Motor neuron (in vitro differentiated cells): Measurements from ENCODE around the gene FBXO31. TPM values are rescaled to one million over a fixed set of nuclear protein-coding genes. Genes with fewer than 3 reads are reported as not detected.

Source experiments
- ATAC-seq, 8 experiments: fragments of 200-7000 bp; cut with Tn5 transposase; replicated peaks in 6 of 8; 2 replicates each; pipeline ENCODE4 v1.8.0; 2021; ENCODE audit warnings: mild to moderate bottlenecking in 8 of 8, moderate library complexity in 8 of 8
- H3K27ac ChIP-seq, 2 donors: fragments of 250-450 bp; sonication (Bioruptor Pico); 2 replicates each; pipeline ENCODE4 v1.9.0; 2021; ENCODE audit warnings: antibody characterized with exemption in 2 of 2, mild to moderate bottlenecking in 2 of 2, moderate library complexity in 1 of 2
- H3K4me1 ChIP-seq, 2 donors: fragments of 250-450 bp; sonication (Bioruptor Pico); replicated peaks in 1 of 2; 2 replicates each; pipeline ENCODE4 v1.6.1; 2021; ENCODE audit warnings: antibody characterized with exemption in 2 of 2, mild to moderate bottlenecking in 2 of 2, moderate library complexity in 1 of 2
- H3K4me3 ChIP-seq, 5 donors: fragments of 250-450 bp; sonication (Bioruptor Pico); 2 replicates each; pipeline ENCODE4 v1.9.0; 2021; ENCODE audit warnings: antibody characterized with exemption in 5 of 5, mild to moderate bottlenecking in 5 of 5, moderate library complexity in 4 of 5
- WGBS, 10 experiments: fragments of 450-650 bp; shearing (Covaris generic); methylation state at CpG; one replicate each; pipeline ENCODE4 v1.0.0; 2022; 5-methylcytosine and 5-hydroxymethylcytosine counted together
- in situ Hi-C, 9 experiments: fragments of 400-800 bp; cut with MboI; loops; one replicate each; pipeline ENCODE4 v1.15.0; 2021; ENCODE audit warnings: low sequenced_read_pairs in 9 of 9, low pct_unique_long_range_greater_than_20kb in 2 of 9; ENCODE audit not compliant: unreplicated experiment in 9 of 9
- total RNA-seq, 8 experiments: library from RNA; unstranded; fragments of 300-600 nt; gene quantifications; 2 replicates each; pipeline versions ENCODE4 v1.2.3 to v1.2.4, GENCODE V29; 2022

FBXO31 gene
- total RNA-seq, 8 experiments from 2014 or later: 12.2 to 23.2 (median 18.0) TPM

DNA sequence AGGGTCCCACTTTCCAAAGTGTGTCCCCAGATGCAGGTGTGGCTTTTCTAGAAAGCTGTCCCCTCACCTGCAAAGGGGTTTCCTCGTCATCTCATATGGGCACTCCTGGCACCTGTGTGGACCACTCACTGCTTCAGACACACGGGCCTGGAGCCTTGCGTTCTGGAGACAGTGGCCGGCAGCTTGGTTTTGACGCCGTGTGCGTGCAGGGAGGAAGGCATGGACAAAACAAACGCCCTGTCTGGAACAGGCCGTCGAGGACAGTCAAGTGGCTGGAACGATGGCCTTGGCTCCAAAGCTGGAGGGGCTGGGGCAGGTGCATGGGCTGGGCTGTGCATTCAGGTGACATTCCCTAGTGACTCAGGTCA, 53.3 kb downstream of the FBXO31 start:
- Histone ChIP-seq H3K4me3 (no peak overlapping the region), H3K4me1 (no peaks in the 10 kb centered on the region), H3K27ac (no peak overlapping the region)
- WGBS, 10 experiments: 80 to 93% (median 84%) methylated on average over 1 to 9 of the region's 11 CpGs; no CpG with 5 or more reads in 6 of the 10 experiments
- no peak for ATAC-seq
- in situ Hi-C loops: no loop called here

DNA sequence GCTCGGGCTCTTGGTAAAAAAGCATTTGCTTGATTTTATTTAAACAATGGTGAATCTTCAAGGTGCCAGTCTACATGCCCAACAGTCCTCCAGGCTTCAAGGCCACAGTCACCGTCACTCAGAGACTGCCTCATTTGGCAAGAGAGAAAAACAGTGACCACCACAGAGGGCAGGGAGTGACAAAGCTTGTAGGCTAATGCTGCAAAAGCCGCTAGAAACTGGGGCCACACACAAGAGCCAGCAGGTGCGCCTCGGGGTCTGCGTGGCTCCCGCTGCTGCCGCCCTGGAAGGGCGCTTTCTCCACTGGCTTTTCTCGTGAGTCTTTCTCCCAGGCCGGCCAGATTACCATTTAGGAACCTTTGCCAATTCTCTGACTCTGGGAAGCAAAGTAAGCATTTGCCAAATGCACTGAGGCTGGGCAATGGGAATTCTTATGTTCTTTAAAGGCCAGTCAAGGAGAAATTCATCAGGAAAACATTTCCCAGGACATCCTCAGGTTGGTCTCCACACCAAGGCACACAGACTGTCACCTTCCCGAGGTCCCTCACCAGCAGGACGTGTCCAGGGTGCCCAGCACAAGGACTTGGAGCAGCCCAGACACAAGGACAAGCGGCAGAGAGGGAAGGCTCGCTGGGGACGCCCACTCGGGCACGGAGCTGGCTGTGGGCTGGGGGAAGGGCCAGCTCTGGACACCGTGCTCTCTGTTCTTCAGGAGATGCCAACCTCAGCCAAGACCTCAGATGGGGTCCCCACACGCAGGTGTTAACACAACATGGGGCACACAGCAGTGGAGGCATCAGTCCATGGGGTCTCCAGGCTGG, 53.9 kb downstream of the FBXO31 start:
- Histone ChIP-seq H3K4me3 (no peak overlapping the region), H3K27ac (no peak overlapping the region), H3K4me1 (peaks cover 0 to 3% of the 10 kb centered on the region in 2 donors)
- in situ Hi-C loops: no loop called here
- ATAC-seq: no peak
- WGBS, 10 experiments: 70 to 100% (median 94%) methylated on average over 2 to 13 of the region's 20 CpGs; no CpG with 5 or more reads in 3 of the 10 experiments

DNA sequence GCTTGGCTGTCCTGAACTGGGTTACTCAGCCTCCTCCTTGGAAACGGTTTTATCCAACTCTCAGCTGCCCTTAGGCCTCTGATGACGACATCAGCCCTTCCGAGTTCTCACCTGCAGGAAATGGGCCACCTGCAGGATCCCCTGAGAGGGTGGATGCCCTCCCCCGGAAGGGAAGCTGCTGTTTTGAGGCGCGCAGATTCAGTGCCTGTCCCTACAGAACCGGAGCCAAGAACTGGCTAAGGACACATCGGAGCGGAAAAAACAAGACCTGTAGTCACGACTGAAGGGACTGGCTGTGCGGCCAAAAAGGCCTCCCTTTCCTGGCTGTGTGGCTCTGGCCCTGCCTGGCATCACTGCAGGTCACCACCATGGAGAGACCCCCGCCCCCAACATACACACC, 54.7 kb downstream of the FBXO31 start:
- Histone ChIP-seq H3K4me3 (no peak overlapping the region), H3K27ac (no peak overlapping the region), H3K4me1 (peaks cover 0 to 4% of the 10 kb centered on the region in 2 donors)
- WGBS, 10 experiments: 60 to 100% (median 86%) methylated on average over 1 to 7 of the region's 12 CpGs; no CpG with 5 or more reads in 3 of the 10 experiments
- in situ Hi-C loops: no loop called here
- ATAC-seq: no peak

DNA sequence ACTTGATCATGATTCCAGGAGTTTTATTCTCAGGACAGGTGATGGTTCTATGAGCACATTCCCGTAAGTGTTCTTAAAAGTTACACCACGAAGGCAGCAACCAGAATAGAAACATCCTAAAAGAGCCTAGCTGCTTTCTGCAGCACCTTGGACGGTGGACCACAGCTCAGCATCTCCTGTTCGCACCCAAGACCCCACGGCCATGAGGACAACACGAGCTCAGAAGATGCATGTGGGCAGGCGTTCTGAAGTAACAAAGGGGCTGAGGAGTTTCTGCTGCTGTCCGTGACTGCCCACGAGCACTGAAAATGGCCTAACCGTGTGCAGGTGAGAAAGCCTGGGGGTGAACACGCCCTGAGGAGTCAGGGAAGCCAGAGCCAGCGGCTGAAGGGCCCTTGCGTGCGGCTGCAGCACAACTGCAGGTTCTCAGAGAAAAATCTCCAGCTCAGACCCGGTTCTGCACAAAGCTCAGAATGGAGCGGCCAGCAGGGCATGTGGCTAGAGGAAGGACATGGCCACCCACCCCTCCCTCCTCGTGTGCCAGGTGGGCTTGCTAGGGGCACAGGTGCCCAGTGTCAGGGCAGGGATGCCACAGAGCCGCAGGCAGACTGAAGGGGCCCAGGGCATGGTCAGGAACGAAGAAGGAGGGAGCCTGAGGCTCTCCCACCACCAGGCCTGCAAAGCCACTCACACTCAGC, 55.6 kb downstream of the FBXO31 start:
- peaks cover 0 to 4% of the 10 kb centered on the region in 2 donors for H3K4me1 ChIP-seq
- WGBS, 10 experiments: 40 to 93% (median 84%) methylated on average over 2 to 9 of the region's 19 CpGs; no CpG with 5 or more reads in 3 of the 10 experiments
- no peak for ATAC-seq
- in situ Hi-C loops: no loop called here
- no peak overlapping the region for H3K4me3 ChIP-seq
- no peak overlapping the region for H3K27ac ChIP-seq

DNA sequence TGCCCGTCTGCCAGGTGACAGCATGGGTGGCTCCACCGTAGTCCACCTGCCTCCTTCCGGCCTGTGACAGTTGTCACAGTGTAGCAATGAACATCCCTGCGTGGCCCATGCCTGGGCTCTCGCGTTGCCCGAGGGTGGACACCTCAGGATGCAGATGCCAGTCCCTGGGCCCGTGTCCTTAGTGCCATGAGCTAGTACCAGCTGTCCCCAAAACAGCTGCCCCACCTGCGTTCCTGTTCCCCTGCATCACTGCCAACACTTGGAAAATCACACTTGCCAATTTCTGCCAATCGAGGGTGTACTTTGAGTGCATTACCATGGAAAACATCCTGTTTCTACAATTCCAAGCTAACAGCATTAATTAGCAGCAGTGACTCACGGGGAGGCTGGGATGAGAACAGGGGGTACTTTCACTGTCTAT, 57.4 kb downstream of the FBXO31 start:
- no peak overlapping the region for H3K4me3 ChIP-seq
- peak in 2 of 8 experiments; percentile 27 to 37 for ATAC-seq
- no peak overlapping the region for H3K27ac ChIP-seq
- WGBS, 10 experiments: 18 to 93% (median 82%) methylated on average over 1 to 8 of the region's 11 CpGs; no CpG with 5 or more reads in 2 of the 10 experiments
- peaks cover 0 to 4% of the 10 kb centered on the region in 2 donors for H3K4me1 ChIP-seq
- in situ Hi-C loops: no loop called here

DNA sequence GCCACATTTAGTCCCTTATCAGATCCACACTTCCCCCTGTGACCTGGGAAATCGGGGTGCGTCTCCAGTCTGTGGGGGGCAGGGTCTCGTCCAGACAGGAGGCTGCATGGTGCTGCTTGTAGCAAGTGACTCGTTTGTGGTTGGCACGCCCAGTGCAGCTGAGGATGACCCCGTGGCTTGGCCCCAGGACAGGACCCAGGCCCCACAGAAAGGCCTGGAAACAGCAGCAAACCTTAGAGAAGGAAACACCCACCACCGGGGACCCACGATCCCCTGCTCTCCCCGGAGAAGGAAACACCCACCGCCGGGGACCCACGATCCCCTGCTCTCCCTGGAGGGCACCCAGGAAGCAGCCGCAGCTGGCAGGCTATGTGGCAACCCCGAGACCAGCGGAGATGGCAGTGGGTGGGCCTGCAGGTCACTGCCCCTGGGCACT, 58.1 kb downstream of the FBXO31 start:
- ATAC-seq: peak in 1 of 8 experiments; percentile 13
- in situ Hi-C loops: no loop called here
- no peak overlapping the region for H3K4me3 ChIP-seq
- WGBS, 10 experiments: 53 to 90% (median 70%) methylated on average over 1 to 5 of the region's 15 CpGs; no CpG with 5 or more reads in 5 of the 10 experiments
- no peak overlapping the region for H3K27ac ChIP-seq
- peaks cover 0 to 4% of the 10 kb centered on the region in 2 donors for H3K4me1 ChIP-seq

DNA sequence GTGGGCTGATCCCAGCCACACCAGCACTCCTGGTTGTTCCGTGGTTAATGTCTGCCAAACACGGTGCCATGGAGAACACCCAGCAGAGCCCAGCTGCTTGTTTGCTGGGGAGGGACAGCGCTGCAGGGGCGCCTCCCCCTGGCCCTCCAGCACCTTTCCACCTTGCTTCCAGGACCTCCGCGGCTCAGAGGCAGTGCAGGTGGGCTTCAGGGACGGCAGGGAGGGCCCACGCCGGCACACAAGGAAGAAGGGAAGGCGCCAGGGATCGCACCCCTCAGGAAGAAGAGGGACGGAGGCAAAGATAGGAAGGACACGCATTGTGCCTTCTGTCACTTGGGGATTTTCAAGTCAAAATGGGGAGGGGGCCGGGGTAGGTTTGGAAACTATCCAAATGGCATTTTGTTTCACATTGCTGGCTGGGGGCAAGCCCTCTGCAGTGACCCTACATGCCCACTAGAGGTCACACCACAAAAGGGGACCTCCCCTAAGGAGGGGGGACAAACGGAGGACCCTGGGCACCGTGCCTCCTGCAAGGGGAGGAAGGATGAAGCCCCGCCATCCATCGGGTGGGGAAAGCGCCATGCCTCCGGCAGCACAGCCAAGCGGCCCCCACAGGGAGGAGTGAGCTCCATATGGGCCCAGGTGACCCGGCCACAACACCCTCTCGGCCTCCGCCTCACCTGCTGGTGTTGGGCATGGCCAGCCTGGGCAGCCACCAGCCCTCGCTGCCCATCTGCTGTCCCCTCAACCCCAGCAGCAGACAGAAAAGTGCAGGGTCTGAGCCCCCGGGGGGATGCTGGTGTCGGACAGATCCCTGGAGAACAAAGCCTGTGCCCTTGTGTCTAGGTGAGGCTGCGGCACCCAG, 58.9 kb downstream of the FBXO31 start:
- Histone ChIP-seq H3K4me3 (no peak overlapping the region), H3K27ac (no peak overlapping the region), H3K4me1 (peaks cover 0 to 4% of the 10 kb centered on the region in 2 donors)
- WGBS, 10 experiments: 25 to 83% (median 76%) methylated on average over 2 to 16 of the region's 28 CpGs; no CpG with 5 or more reads in 5 of the 10 experiments
- in situ Hi-C loops: no loop called here
- peak; percentile 42 to 81 (median 61) for ATAC-seq

DNA sequence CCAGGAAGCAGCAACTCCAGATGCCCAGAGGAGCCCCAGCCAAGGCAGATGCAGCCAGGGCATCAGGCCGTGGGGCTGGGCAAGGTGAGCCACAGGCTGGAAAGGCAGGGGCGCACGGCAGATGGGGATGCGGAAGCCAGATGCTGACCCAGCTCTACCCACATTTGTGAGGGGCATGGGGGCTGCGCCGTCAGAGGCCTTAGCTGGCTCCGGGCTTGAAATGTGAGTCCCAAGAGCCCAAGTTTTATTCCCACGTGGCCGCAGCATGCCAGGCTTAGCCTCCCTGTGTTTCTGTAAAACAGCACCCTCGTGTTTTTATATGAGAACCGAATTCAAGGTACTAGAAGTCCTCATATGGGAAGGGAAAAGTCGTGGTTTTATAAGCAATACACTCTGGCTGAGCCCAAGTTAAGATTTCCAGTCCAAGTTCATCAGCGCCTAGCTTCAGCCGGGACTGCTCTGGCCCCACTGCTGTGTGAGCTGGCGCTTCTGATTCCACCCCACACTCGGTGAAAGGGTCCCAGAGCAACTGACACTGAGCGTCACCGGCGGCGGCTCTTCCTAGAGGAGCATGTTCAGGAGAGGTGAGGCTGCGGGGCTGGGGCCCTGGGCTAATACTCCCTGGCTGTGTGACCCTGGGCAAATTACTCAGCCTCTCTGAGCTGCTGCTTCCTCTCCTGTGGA, 59.7 kb downstream of the FBXO31 start:
- Histone ChIP-seq H3K4me1 (peaks cover 0 to 4% of the 10 kb centered on the region in 2 donors), H3K4me3 (no peak overlapping the region), H3K27ac (no peak overlapping the region)
- in situ Hi-C loops: no loop called here
- no peak for ATAC-seq
- WGBS, 10 experiments: 78 to 100% (median 90%) methylated on average over 1 to 9 of the region's 21 CpGs; no CpG with 5 or more reads in 3 of the 10 experiments

DNA sequence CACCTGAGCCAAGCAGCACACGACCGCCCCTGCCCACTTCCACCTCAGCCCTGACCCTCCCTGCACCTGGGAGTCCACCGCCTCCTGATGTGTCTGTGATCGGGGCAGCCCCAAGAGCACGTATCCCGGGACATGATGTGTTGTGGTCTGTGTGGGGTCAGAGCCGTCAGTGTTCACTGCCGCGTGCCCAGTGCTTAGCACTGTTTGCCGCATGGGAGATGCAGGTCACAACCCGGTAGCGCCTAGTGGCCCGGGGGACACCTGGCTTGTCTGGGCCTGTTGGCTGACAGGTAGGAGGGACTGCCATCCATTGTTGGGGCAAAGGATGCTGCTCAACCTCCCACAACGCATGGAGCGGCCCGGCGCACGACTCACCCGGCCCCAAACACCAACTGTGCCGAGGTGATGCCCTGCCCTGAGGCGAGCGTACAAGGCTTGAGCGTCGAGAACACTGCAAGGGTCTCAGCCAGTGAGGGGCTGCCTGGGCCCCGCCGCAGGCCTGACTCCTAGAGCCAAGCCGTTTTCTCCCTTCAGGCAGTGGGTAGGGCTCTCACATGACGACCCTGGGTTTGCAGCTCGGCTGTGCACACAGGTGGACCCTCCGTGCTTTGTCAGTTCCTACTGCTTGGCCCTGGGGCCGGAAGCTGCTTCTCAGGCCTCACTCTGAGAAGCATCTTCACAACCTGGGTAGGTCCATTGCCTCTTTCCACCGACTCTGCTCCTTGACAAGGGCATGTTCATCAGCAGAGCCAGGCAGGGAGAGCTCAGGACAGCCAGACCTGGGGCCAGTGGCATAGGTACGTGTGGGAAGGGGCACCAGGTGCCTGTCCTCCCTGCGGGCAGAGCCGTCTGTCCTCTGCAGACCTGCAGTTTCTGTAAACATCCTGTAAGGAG, 60.5 kb downstream of the FBXO31 start:
- in situ Hi-C loops: no loop called here
- whole genome bisulfite sequencing, 10 experiments: 60 to 100% (median 90%) methylated on average over 2 of the region's 35 CpGs; no CpG with 5 or more reads in 6 of the 10 experiments
- H3K27ac ChIP-seq: no peak overlapping the region
- no peak overlapping the region for H3K4me3 ChIP-seq
- ATAC-seq: peak in 1 of 8 experiments; percentile 2
- peaks cover 0 to 9% of the 10 kb centered on the region in 2 donors for H3K4me1 ChIP-seq

DNA sequence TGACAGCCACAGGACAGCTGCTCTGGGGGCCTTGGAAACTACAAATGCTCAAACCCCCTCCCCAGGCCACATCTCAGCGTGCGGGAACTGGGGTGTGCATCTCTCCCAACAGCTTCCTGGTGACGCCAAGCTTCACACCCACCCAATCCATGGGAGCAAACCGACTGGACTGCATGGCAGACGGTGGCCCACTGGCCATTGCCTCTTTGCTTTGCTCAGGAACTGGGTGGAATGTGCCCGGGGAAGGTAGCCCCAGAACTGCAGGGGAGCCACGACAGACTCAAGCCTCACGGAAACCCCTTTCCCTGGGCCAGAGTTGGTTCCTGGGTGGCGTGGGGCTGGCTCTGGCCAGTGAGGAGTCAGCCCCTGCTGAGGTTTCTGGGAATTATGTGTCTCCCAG, 61.2 kb downstream of the FBXO31 start:
- in situ Hi-C loops: no loop called here
- peaks cover 0 to 9% of the 10 kb centered on the region in 2 donors for H3K4me1 ChIP-seq
- H3K27ac ChIP-seq: no peak overlapping the region
- H3K4me3 ChIP-seq: no peak overlapping the region
- ATAC-seq: no peak
- 100% methylated on average over 1 of the region's 9 CpGs; no CpG with 5 or more reads in 8 of the 10 experiments for WGBS, 10 experiments

DNA sequence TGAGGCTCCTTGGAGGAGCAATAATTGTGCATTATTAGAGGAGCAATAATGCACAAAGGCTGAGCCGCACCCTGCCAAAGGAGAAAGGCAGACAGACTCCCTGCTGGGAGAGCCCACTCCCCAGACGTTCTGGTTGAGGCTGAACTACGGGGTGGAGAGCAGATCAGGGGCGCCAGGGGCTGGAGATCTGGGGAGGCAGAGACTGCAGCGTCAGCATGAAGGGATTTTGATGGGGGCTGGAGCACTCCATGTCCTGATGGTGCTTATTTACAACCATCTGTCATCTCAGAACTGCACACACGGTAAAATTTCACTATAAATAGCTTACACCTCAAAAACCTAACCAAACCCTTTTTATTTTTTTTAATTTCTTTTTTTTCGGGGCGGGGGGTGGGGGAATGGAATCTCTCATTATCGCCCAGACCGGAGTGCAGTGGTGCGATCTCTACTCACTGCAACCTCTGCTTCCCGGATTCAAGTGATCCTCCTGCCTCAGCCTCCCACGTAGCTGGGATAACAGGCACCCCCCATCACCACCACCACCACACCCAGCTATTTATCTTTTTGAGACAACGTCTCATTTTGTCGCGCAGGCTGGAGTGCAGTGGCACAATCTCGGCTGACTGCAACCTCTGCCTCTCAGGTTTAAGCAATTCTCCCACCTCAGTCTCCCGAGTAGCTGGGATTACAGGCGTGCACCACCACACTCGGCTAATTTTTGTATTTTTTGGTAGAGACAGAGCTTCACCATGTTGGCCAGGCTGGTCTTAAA, 62.1 kb downstream of the FBXO31 start:
- Histone ChIP-seq H3K27ac (no peak overlapping the region), H3K4me3 (no peak overlapping the region), H3K4me1 (peaks cover 0 to 9% of the 10 kb centered on the region in 2 donors)
- in situ Hi-C loops: no loop called here
- ATAC-seq: no peak
- 53 to 100% (median 82%) methylated on average over 1 to 12 of the region's 20 CpGs; no CpG with 5 or more reads in 2 of the 10 experiments for WGBS, 10 experiments
